HEK293 (cell line): ENCODE results near the gene NBPF3.

Experiments
- CTCF ChIA-PET: fragments of 350-600 bp; formaldehyde crosslinking; extraction: SDS; loops from one replicate; lab custom pipeline; 2021; ENCODE audit warnings: antibody characterized with exemption; lab: Yijun Ruan, JAX
- POLR2A ChIA-PET: fragments of 300-600 bp; formaldehyde crosslinking; extraction: SDS; loops from one replicate; lab custom pipeline; 2020; ENCODE audit warnings: antibody characterized with exemption, inconsistent platforms; lab: Yijun Ruan, JAX
- H3K27ac ChIP-seq: fragments of 200-500 bp; sonication (Bioruptor generic); 2 replicates; pipeline ENCODE4 v1.5.1; 2014; ENCODE audit warnings: low read depth, low read length, control low read depth, inconsistent platforms; ENCODE audit errors: extremely low read depth
- H3K36me3 ChIP-seq, 2 experiments: fragments of 200-500 bp in 1 of 2; sonication (Bioruptor generic) in 1 of 2; 1 replicate in 1 of 2; 2 replicates in 1 of 2; pipeline ENCODE4 v1.5.1; 2014 to 2017; ENCODE audit warnings: inconsistent platforms in 2 of 2, low read length in 2 of 2; ENCODE audit not compliant: control insufficient read depth in 2 of 2, insufficient read depth in 1 of 2
- H3K4me1 ChIP-seq: fragments of 200-500 bp; sonication (Bioruptor generic); 2 replicates; pipeline ENCODE4 v1.5.1; 2014; ENCODE audit warnings: mild to moderate bottlenecking, low read length, inconsistent platforms; ENCODE audit not compliant: control insufficient read depth, insufficient read depth
- H3K4me3 ChIP-seq: 2 replicates; pipeline ENCODE4 v1.5.1; 2011; ENCODE audit warnings: low read depth, mild to moderate bottlenecking, control low read depth, low read length, moderate library complexity
- H3K9me3 ChIP-seq: fragments of 200-500 bp; sonication (Bioruptor generic); 2 replicates; pipeline ENCODE4 v1.5.1; 2014; ENCODE audit warnings: low read depth, low read length, inconsistent platforms; ENCODE audit not compliant: control insufficient read depth, insufficient read depth
- GLI2 ChIP-seq: fragments of 450-650 bp; formaldehyde crosslinking; IDR thresholded peaks from 2 replicates; pipeline ENCODE4; 2017; ENCODE audit warnings: missing biosample characterization, missing genetic modification characterization, low read depth, borderline replicate concordance
- ZEB2 ChIP-seq: fragments of 450-650 bp; formaldehyde crosslinking; IDR thresholded peaks from 2 replicates; pipeline ENCODE4 v1.5.1; 2016; ENCODE audit warnings: missing biosample characterization, missing genetic modification characterization
- ZNF132 ChIP-seq: fragments of 450-650 bp; formaldehyde crosslinking; IDR thresholded peaks from 2 replicates; pipeline ENCODE4 v1.5.1; 2017; ENCODE audit warnings: missing biosample characterization, missing genetic modification characterization, borderline replicate concordance
- ZNF223 ChIP-seq: fragments of 450-650 bp; formaldehyde crosslinking; IDR thresholded peaks from 2 replicates; pipeline ENCODE4 v1.5.1; 2016; ENCODE audit warnings: missing biosample characterization, missing genetic modification characterization
- ZNF311 ChIP-seq: fragments of 450-650 bp; formaldehyde crosslinking; IDR thresholded peaks from 2 replicates; pipeline ENCODE4 v1.5.1; 2017; ENCODE audit warnings: missing biosample characterization, missing genetic modification characterization, borderline replicate concordance
- ZNF366 ChIP-seq: fragments of 450-650 bp; formaldehyde crosslinking; conservative IDR thresholded peaks from 2 replicates; pipeline ENCODE4 v1.5.1; 2016; ENCODE audit warnings: missing biosample characterization, missing genetic modification characterization
- ZNF391 ChIP-seq: fragments of 450-650 bp; formaldehyde crosslinking; IDR thresholded peaks from 2 replicates; pipeline ENCODE4 v1.5.1; 2016; ENCODE audit warnings: low read depth, missing biosample characterization, missing genetic modification characterization, borderline replicate concordance
- ZNF404 ChIP-seq: fragments of 450-650 bp; formaldehyde crosslinking; IDR thresholded peaks from 2 replicates; pipeline ENCODE4 v1.5.1; 2017; ENCODE audit warnings: missing biosample characterization, missing genetic modification characterization
- ZNF48 ChIP-seq: fragments of 450-650 bp; formaldehyde crosslinking; IDR thresholded peaks from 2 replicates; pipeline ENCODE4 v1.5.1; 2016; ENCODE audit warnings: missing biosample characterization, missing genetic modification characterization
- ZNF514 ChIP-seq: fragments of 450-650 bp; formaldehyde crosslinking; IDR thresholded peaks from 2 replicates; pipeline ENCODE4 v1.5.1; 2016; ENCODE audit warnings: missing biosample characterization, missing genetic modification characterization
- ZNF600 ChIP-seq: fragments of 450-650 bp; formaldehyde crosslinking; IDR thresholded peaks from 2 replicates; pipeline ENCODE4 v1.5.1; 2016; ENCODE audit warnings: missing biosample characterization, missing genetic modification characterization
- ZNF626 ChIP-seq: fragments of 450-650 bp; sonication (Bioruptor Pico); formaldehyde crosslinking; IDR thresholded peaks from 2 replicates; pipeline ENCODE4 v1.5.1; 2018; ENCODE audit warnings: missing biosample characterization, missing genetic modification characterization, inconsistent platforms
- ZNF76 ChIP-seq: fragments of 450-650 bp; formaldehyde crosslinking; IDR thresholded peaks from 2 replicates; pipeline ENCODE4; 2016; ENCODE audit warnings: low read depth, missing biosample characterization, missing genetic modification characterization, borderline replicate concordance
- ZNF843 ChIP-seq: fragments of 450-650 bp; formaldehyde crosslinking; IDR thresholded peaks from 2 replicates; pipeline ENCODE4 v1.5.1; 2016; ENCODE audit warnings: missing biosample characterization, missing genetic modification characterization
- TF ChIP-seq, protein P1 (sequence below): fragments of 450-650 bp; formaldehyde crosslinking; IDR thresholded peaks from 2 replicates; pipeline ENCODE4 v1.5.1; 2016; ENCODE audit warnings: missing biosample characterization, missing genetic modification characterization
- TF ChIP-seq, protein P2 (sequence below): fragments of 450-650 bp; formaldehyde crosslinking; IDR thresholded peaks from 2 replicates; pipeline ENCODE4 v1.5.1; 2016; ENCODE audit warnings: missing biosample characterization, missing genetic modification characterization
- TF ChIP-seq, protein P3 (sequence below): fragments of 450-650 bp; formaldehyde crosslinking; IDR thresholded peaks from 2 replicates; pipeline ENCODE4 v1.5.1; 2016; ENCODE audit warnings: missing biosample characterization, missing genetic modification characterization
- TF ChIP-seq, protein P4 (sequence below): fragments of 450-650 bp; formaldehyde crosslinking; IDR thresholded peaks from 2 replicates; pipeline ENCODE4 v1.5.1; 2016; ENCODE audit warnings: missing biosample characterization, missing genetic modification characterization
- TF ChIP-seq, protein P5 (sequence below): fragments of 450-650 bp; formaldehyde crosslinking; IDR thresholded peaks from 2 replicates; pipeline ENCODE4 v1.5.1; 2016; ENCODE audit warnings: missing biosample characterization, missing genetic modification characterization
- TF ChIP-seq, protein P6 (sequence below): fragments of 450-650 bp; formaldehyde crosslinking; conservative IDR thresholded peaks from 2 replicates; pipeline ENCODE4 v1.5.1; 2016; ENCODE audit warnings: low read depth, missing biosample characterization, missing genetic modification characterization

The NBPF3 gene

DNA sequence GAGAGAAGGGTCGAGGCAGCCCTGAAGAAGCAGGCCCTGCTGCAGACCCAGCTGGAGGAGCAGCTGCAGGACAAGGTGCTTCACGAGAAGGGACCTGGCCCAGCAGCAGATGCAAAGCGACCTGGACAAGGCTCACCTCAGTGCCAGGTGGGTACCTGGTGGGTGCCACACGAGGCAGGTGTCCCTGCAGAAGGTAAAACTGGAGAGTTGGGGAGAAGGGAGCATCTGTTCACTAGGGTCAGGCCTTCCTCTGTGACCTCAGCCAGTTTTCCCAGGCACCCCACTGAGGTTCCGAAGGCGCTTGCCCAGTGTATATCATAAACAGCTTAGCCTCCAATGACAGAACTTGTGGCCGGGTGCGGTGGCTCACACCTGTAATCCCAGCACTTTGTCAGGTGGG lies 5.5 kb upstream of the NBPF3 start:
- 0 out of 2 replicates have a peak, but pooled peaks cover under 1% of the 10 kb centered on the region for H3K4me1 ChIP-seq
- H3K27ac ChIP-seq, result no peak overlapping the region
- ChIA-PET POLR2A (no interaction called here), CTCF (interaction anchor here (1.2 kb wide), 1 partner anchor 66 kb away, joined by 4 read pairs; no protein-coding TSS in a partner anchor)
- TF ChIP-seq, protein P1, sequence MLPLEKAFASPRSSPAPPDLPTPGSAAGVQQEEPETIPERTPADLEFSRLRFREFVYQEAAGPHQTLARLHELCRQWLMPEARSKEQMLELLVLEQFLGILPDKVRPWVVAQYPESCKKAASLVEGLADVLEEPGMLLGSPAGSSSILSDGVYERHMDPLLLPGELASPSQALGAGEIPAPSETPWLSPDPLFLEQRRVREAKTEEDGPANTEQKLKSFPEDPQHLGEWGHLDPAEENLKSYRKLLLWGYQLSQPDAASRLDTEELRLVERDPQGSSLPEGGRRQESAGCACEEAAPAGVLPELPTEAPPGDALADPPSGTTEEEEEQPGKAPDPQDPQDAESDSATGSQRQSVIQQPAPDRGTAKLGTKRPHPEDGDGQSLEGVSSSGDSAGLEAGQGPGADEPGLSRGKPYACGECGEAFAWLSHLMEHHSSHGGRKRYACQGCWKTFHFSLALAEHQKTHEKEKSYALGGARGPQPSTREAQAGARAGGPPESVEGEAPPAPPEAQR (tag by site-specific recombination), result no peak
- TF ChIP-seq ZNF76 (tag by site-specific recombination) (no peak), ZNF223 (tag by site-specific recombination) (no peak), ZNF311 (tag by site-specific recombination) (no peak), ZNF514 (no peak), ZNF132 (tag by site-specific recombination) (no peak), ZEB2 (no peak), ZNF843 (no peak), ZNF404 (tag by site-specific recombination) (no peak), ZNF48 (tag by site-specific recombination) (no peak), ZNF391 (tag by site-specific recombination) (no peak), ZNF366 (tag by site-specific recombination) (no peak)
- TF ChIP-seq, protein P2, sequence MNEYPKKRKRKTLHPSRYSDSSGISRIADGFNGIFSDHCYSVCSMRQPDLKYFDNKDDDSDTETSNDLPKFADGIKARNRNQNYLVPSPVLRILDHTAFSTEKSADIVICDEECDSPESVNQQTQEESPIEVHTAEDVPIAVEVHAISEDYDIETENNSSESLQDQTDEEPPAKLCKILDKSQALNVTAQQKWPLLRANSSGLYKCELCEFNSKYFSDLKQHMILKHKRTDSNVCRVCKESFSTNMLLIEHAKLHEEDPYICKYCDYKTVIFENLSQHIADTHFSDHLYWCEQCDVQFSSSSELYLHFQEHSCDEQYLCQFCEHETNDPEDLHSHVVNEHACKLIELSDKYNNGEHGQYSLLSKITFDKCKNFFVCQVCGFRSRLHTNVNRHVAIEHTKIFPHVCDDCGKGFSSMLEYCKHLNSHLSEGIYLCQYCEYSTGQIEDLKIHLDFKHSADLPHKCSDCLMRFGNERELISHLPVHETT, result no peak
- TF ChIP-seq, protein P3, sequence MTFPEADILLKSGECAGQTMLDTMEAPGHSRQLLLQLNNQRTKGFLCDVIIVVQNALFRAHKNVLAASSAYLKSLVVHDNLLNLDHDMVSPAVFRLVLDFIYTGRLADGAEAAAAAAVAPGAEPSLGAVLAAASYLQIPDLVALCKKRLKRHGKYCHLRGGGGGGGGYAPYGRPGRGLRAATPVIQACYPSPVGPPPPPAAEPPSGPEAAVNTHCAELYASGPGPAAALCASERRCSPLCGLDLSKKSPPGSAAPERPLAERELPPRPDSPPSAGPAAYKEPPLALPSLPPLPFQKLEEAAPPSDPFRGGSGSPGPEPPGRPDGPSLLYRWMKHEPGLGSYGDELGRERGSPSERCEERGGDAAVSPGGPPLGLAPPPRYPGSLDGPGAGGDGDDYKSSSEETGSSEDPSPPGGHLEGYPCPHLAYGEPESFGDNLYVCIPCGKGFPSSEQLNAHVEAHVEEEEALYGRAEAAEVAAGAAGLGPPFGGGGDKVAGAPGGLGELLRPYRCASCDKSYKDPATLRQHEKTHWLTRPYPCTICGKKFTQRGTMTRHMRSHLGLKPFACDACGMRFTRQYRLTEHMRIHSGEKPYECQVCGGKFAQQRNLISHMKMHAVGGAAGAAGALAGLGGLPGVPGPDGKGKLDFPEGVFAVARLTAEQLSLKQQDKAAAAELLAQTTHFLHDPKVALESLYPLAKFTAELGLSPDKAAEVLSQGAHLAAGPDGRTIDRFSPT (tag by site-specific recombination), result no peak
- no peaks in the 10 kb centered on the region for H3K9me3 ChIP-seq
- no peaks in the 10 kb centered on the region for H3K36me3 ChIP-seq
- no peak overlapping the region for H3K4me3 ChIP-seq

DNA sequence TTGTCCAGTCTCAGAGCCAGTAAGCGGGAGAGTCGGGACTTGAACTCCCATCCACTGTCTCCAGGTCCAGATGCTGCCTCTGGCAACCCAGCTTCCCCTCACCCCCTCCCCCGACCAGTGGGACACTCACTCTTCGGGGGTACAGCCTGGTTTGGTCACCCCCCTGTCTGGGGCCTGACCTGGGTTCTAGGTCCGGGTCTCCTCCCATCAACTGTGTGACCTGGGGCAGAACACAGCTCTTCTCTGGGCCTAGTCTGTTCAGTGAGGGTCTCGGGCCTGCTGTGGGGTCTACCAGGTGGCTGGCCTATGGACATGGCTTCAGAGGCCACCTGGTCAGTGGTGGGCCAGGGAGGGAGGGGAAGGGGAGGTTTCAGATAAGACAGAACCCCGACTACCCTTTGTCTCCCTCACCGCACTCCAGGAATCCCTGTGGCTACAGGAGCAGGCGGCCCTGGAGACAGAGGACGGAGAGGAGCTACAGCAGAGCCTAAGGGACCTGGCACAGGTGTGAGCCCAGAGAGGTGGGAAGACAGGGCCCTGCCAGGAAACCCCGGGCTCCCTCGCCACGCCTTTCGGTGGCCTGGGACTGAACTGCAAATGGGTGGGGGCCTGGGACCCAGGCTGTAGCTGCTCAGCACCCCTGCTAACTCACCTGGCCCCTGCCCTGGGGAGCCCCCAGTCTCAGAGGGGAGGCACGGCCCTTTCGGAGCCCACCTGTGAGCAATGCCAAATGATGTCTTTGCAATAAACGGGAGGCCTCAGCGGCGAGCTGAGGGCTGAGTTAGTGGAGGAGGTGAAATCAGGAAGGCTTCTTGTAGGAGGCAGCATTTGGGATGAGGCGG lies 4.1 kb upstream of the NBPF3 start:
- Histone ChIP-seq H3K4me1 (0 out of 2 replicates have a peak, but pooled peaks cover 3% of the 10 kb centered on the region), H3K27ac (no peak overlapping the region), H3K36me3 (no peaks in the 10 kb centered on the region), H3K4me3 (no peak overlapping the region), H3K9me3 (no peaks in the 10 kb centered on the region)
- CTCF ChIA-PET, result interaction anchor here (0.6 to 1.0 kb wide), 2 partner anchors 53 to 66 kb away, joined by 3 to 5 read pairs; no protein-coding TSS in a partner anchor
- POLR2A ChIA-PET, result no interaction called here
- TF ChIP-seq ZNF600 (tag by site-specific recombination) (no peak), ZNF626 (no peak), GLI2 (no peak)
- TF ChIP-seq, protein P4, sequence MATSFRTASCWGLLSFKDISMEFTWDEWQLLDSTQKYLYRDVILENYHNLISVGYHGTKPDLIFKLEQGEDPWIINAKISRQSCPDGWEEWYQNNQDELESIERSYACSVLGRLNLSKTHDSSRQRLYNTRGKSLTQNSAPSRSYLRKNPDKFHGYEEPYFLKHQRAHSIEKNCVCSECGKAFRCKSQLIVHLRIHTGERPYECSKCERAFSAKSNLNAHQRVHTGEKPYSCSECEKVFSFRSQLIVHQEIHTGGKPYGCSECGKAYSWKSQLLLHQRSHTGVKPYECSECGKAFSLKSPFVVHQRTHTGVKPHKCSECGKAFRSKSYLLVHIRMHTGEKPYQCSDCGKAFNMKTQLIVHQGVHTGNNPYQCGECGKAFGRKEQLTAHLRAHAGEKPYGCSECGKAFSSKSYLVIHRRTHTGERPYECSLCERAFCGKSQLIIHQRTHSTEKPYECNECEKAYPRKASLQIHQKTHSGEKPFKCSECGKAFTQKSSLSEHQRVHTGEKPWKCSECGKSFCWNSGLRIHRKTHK (tag by site-specific recombination), result no peak
- TF ChIP-seq, protein P5, sequence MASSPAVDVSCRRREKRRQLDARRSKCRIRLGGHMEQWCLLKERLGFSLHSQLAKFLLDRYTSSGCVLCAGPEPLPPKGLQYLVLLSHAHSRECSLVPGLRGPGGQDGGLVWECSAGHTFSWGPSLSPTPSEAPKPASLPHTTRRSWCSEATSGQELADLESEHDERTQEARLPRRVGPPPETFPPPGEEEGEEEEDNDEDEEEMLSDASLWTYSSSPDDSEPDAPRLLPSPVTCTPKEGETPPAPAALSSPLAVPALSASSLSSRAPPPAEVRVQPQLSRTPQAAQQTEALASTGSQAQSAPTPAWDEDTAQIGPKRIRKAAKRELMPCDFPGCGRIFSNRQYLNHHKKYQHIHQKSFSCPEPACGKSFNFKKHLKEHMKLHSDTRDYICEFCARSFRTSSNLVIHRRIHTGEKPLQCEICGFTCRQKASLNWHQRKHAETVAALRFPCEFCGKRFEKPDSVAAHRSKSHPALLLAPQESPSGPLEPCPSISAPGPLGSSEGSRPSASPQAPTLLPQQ (tag by site-specific recombination), result no peak
- TF ChIP-seq, protein P6, sequence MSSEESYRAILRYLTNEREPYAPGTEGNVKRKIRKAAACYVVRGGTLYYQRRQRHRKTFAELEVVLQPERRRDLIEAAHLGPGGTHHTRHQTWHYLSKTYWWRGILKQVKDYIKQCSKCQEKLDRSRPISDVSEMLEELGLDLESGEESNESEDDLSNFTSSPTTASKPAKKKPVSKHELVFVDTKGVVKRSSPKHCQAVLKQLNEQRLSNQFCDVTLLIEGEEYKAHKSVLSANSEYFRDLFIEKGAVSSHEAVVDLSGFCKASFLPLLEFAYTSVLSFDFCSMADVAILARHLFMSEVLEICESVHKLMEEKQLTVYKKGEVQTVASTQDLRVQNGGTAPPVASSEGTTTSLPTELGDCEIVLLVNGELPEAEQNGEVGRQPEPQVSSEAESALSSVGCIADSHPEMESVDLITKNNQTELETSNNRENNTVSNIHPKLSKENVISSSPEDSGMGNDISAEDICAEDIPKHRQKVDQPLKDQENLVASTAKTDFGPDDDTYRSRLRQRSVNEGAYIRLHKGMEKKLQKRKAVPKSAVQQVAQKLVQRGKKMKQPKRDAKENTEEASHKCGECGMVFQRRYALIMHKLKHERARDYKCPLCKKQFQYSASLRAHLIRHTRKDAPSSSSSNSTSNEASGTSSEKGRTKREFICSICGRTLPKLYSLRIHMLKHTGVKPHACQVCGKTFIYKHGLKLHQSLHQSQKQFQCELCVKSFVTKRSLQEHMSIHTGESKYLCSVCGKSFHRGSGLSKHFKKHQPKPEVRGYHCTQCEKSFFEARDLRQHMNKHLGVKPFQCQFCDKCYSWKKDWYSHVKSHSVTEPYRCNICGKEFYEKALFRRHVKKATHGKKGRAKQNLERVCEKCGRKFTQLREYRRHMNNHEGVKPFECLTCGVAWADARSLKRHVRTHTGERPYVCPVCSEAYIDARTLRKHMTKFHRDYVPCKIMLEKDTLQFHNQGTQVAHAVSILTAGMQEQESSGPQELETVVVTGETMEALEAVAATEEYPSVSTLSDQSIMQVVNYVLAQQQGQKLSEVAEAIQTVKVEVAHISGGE (tag by site-specific recombination), result no peak
